Transverse colon (tissue), 4 donors: ENCODE measurements around the gene XYLT1. TPM values are rescaled to one million over a fixed set of nuclear protein-coding genes. Genes with fewer than 3 reads are reported as not detected.

ENCODE experiments used
- DNase-seq: peaks from one replicate; pipeline ENCODE4 v3.0.0-alpha.2; 2019
- H3K27ac ChIP-seq, 4 donors: fragments of 200-600 bp; sonication (generic); 2 replicates each; pipeline ENCODE4 v1.5.1; 2016 to 2018; ENCODE audit warnings: inconsistent platforms in 4 of 4
- H3K27me3 ChIP-seq: fragments of 200-600 bp; sonication (generic); 2 replicates; pipeline ENCODE4 v1.5.1; 2017; ENCODE audit warnings: inconsistent platforms
- H3K36me3 ChIP-seq, 4 donors: fragments of 200-600 bp; sonication (generic); 2 replicates each; pipeline ENCODE4 v1.5.1; 2017 to 2019; ENCODE audit warnings: inconsistent platforms in 4 of 4
- H3K4me1 ChIP-seq, 4 donors: fragments of 200-600 bp; sonication (generic); 2 replicates each; pipeline ENCODE4 v1.5.1; 2017 to 2020; ENCODE audit warnings: inconsistent platforms in 4 of 4
- H3K4me3 ChIP-seq, 4 donors: fragments of 200-600 bp; sonication (generic); 1 replicate in 1 of 4; 2 replicates in 3 of 4; pipeline versions ENCODE4 v1.5.1 to v1.6.1; 2017 to 2019; ENCODE audit warnings: inconsistent platforms in 4 of 4
- H3K9me3 ChIP-seq, 2 donors: fragments of 200-600 bp; sonication (generic); 2 replicates each; pipeline ENCODE4 v1.5.1; 2017 to 2019; ENCODE audit warnings: inconsistent platforms in 2 of 2
- EP300 ChIP-seq: sonication (generic); formaldehyde crosslinking; IDR thresholded peaks from one replicate; pipeline ENCODE4 v1.6.1; 2017; ENCODE audit warnings: antibody characterized with exemption, low read depth
- POLR2A ChIP-seq: fragments of 450-650 bp; IDR thresholded peaks from one replicate; pipeline ENCODE4 v1.6.1; 2016; ENCODE audit warnings: antibody characterized with exemption, mild to moderate bottlenecking, moderate library complexity
- POLR2AphosphoS5 ChIP-seq, 3 donors: sonication (generic); formaldehyde crosslinking; IDR thresholded peaks; one replicate each; pipeline ENCODE4 v1.6.1; 2016; ENCODE audit warnings: antibody characterized with exemption in 3 of 3
- WGBS, 2 donors: methylation state at CpG; one replicate each; pipeline ENCODE4 v1.1.5; 2018; ENCODE audit warnings: low coverage in 1 of 2; 5-methylcytosine and 5-hydroxymethylcytosine counted together
- in situ Hi-C, 4 donors: fragments of 200-750 bp; cut with MboI; loops; one replicate each; pipeline versions ENCODE4 v1.15.0 to v1.15.1; 2017; ENCODE audit warnings: low sequenced_read_pairs in 3 of 4, low pct_ligation_motif_present in 1 of 4, low pct_unique_long_range_greater_than_20kb in 1 of 4
- intact Hi-C: fragments of 100-400 bp; cut with DNase I; formaldehyde crosslinking; loops from one replicate; pipeline ENCODE4 v1.15.1; 2023; ENCODE audit warnings: low total_unique reads
- total RNA-seq, 4 donors: library from RNA; depleted of rRNA; stranded (reverse); fragments of >200 nt; gene quantifications; one replicate each; pipeline ENCODE4 v1.1.0, GENCODE V29; 2016
- TF ChIP-seq, protein P1 (sequence below), 5 experiments: fragments of 200-600 bp in 3 of 5; fragments of 450-650 bp in 2 of 5; sonication (generic) in 3 of 5; IDR thresholded peaks; 1 replicate in 2 of 5; 2 replicates in 3 of 5; pipeline ENCODE4 v1.5.1; 2016 to 2017; ENCODE audit warnings: antibody characterized with exemption in 5 of 5, inconsistent platforms in 3 of 5, mild to moderate bottlenecking in 2 of 5, moderate library complexity in 1 of 5

XYLT1 gene
- total RNA-seq, 4 donors from 2014 or later, result 22.3 to 44.6 (median 39.4) TPM

DNA sequence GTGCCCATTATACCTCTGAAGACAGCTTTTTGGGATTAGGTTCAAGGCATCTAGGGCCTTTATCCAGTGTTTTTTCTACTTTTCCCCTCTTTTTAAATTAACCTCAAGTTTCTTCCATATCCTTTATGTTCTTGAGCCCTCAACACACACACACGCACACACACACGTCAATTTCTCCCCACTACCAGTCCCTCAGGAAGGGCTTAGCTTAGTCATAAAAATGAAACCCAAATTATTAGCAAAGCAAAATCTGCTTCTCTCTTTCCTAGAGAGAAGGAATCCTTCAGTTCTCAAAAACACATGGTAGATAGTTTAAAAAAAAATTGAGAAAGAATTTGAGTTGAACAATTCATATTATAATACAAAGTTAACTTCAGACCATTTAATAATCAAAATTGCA lies 401.1 kb downstream of the XYLT1 start:
- intact Hi-C loops, result no loop called here
- in situ Hi-C loops, result no loop called here
- Histone ChIP-seq H3K9me3 (no peaks in the 10 kb centered on the region), H3K27me3 (no peaks in the 10 kb centered on the region), H3K4me3 (no peak overlapping the region), H3K36me3 (no peaks in the 10 kb centered on the region), H3K27ac (no peak overlapping the region), H3K4me1 (peaks cover 0 to 16% (median 8%) of the 10 kb centered on the region in 4 donors)
- TF ChIP-seq POLR2A (no peak), POLR2AphosphoS5 (IDR thresholded peaks at IDR 0.05) (no peak), EP300 (no peak)
- TF ChIP-seq, protein P1, sequence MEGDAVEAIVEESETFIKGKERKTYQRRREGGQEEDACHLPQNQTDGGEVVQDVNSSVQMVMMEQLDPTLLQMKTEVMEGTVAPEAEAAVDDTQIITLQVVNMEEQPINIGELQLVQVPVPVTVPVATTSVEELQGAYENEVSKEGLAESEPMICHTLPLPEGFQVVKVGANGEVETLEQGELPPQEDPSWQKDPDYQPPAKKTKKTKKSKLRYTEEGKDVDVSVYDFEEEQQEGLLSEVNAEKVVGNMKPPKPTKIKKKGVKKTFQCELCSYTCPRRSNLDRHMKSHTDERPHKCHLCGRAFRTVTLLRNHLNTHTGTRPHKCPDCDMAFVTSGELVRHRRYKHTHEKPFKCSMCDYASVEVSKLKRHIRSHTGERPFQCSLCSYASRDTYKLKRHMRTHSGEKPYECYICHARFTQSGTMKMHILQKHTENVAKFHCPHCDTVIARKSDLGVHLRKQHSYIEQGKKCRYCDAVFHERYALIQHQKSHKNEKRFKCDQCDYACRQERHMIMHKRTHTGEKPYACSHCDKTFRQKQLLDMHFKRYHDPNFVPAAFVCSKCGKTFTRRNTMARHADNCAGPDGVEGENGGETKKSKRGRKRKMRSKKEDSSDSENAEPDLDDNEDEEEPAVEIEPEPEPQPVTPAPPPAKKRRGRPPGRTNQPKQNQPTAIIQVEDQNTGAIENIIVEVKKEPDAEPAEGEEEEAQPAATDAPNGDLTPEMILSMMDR (IDR thresholded peaks at IDR 0.05), result no peak
- no peak for DNase-seq
- 70 to 80% methylated on average over 2 of the region's 2 CpGs for WGBS, 2 donors

DNA sequence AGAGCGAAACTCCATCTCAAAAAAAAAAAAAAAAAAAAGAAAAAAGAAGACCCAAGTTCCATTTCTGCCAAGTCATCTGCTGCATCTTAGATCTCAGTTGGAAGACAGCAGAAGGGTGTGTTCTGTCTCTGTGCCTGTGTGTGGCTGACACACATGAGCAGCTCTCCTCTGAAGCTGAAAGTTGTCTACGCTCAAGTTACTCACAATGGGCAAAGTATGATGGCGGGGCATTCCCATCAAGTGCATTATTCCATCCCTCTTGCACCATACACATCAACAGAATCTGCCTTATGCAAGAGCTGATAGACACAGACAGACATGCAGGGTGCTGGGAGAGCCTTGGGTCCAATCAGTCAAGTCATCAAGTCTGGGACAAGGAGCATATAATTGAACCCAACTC lies 402.2 kb downstream of the XYLT1 start:
- TF ChIP-seq, protein P1 (IDR thresholded peaks at IDR 0.05), result no peak
- TF ChIP-seq POLR2A (no peak), POLR2AphosphoS5 (IDR thresholded peaks at IDR 0.05) (no peak)
- peaks cover 0 to 16% (median 8%) of the 10 kb centered on the region in 4 donors for H3K4me1 ChIP-seq
- intact Hi-C loops (no loop called here), in situ Hi-C loops (no loop called here)
- WGBS, 2 donors, result 74% methylated on average over 3 of the region's 3 CpGs; no CpG with 5 or more reads in 1 of the 2 donors
- no peaks in the 10 kb centered on the region for H3K27me3 ChIP-seq
- no peaks in the 10 kb centered on the region for H3K9me3 ChIP-seq
- no peaks in the 10 kb centered on the region for H3K36me3 ChIP-seq
- no peak overlapping the region for H3K4me3 ChIP-seq
- no peak for DNase-seq
- H3K27ac ChIP-seq, result no peak overlapping the region

DNA sequence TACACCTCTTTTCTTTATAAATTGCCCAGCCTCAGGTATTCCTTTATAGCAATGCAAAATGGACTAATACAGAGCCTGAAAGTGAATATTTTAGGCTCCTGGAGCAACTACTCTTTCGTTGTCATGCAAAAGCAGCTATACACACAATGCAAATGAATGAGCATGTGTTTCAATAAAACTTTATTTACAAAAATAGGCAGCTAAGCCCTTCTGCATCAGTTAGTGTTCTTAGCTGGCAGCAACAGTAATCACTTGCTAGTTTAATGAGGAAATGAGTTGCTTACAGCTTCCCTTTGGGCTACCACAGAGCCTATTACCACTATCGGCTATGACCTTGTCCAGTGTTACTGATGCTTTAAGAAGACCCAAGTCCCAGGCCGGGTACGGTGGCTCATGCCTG lies 402.9 kb downstream of the XYLT1 start:
- intact Hi-C loops, result no loop called here
- Histone ChIP-seq H3K4me1 (peaks cover 0 to 16% (median 8%) of the 10 kb centered on the region in 4 donors), H3K4me3 (no peak overlapping the region), H3K27me3 (no peaks in the 10 kb centered on the region), H3K27ac (no peak overlapping the region), H3K36me3 (no peaks in the 10 kb centered on the region), H3K9me3 (no peaks in the 10 kb centered on the region)
- in situ Hi-C loops, result no loop called here
- 80 to 82% methylated on average over 1 to 4 of the region's 4 CpGs for WGBS, 2 donors
- no peak for DNase-seq
- no peak for TF ChIP-seq EP300
- TF ChIP-seq, protein P1 (IDR thresholded peaks at IDR 0.05), result no peak

DNA sequence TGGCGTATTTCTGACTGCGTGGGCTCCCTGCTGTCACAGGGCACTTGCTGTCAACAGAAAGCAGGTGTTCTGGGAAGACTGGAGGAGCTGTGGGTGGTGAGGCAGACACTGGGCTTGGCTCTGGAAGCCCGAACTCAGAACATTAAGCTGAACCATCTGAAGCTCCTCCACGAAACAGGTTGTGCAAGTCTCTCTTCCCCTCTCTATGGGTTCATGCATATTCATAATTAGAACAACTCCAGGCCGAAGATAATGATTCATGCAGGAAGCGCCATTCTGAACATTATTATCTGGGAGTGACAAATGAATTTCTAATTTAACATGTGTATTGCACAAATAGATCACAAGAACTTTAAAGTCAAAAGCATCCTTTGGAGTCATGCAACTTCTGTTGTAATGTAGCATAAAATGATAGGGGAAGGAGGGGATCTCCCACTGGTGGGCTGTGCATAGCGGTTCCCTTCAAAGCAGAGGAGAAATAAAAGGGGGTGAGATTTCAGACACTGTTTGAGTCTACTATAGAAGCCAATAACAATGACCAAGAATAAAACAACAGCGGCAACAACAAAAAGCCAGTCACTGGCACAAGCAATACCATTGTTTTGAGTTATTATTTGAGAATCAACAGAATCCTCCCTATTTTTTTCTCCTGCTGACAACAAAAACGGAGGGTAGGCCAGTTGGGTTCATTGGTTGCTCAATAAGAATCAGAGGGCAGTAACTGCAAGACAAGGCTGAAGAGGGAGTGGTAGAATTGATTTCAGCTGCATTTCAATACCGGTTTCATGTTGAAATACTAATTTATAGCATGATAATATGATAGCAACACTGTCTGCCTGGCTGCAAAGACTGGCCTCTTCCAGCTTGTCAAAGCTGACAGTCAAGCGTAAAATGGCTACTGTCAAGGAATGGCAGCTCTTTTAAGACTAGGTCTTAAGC lies 407.3 kb downstream of the XYLT1 start:
- 83 to 91% methylated on average over 7 to 11 of the region's 11 CpGs for WGBS, 2 donors

More for the DNA sequence above, 407.3 kb downstream of the XYLT1 start:
- no peak for TF ChIP-seq POLR2AphosphoS5 (IDR thresholded peaks at IDR 0.05)
- TF ChIP-seq POLR2A, result no peak
- TF ChIP-seq EP300, result no peak
- TF ChIP-seq, protein P1 (IDR thresholded peaks at IDR 0.05), result no peak
- Histone ChIP-seq H3K4me3 (no peak overlapping the region), H3K4me1 (no peaks in the 10 kb centered on the region), H3K27me3 (no peaks in the 10 kb centered on the region), H3K27ac (no peak overlapping the region), H3K36me3 (no peaks in the 10 kb centered on the region), H3K9me3 (no peaks in the 10 kb centered on the region)
- intact Hi-C loops (no loop called here), in situ Hi-C loops (no loop called here)
- no peak for DNase-seq
